GM23338 (cell line): ENCODE measurements around the gene RGS21. TPM values are rescaled to one million over a fixed set of nuclear protein-coding genes. Genes with fewer than 3 reads are reported as not detected.

Source experiments
- polyA plus RNA-seq: library from polyadenylated mRNA; unstranded; fragments of >200 nt; fragmentation: Nextera tagmentation; extraction: Ambion mirVana; gene quantifications from 2 replicates; pipeline ENCODE4 v1.2.1, GENCODE V29; 2016
- total RNA-seq: library from RNA; depleted of rRNA; stranded (reverse); fragments of >200 nt; shearing (Covaris generic); gene quantifications from 2 replicates; pipeline ENCODE4 v1.2.3, GENCODE V29; 2014; rRNA removed

Gene RGS21
- total and polyA plus RNA-seq, 2 experiments from 2014 or later, result not detected

Other genes with a start within 250 kb of the RGS21 start
- gene RGS18, start 158.5 kb upstream of the RGS21 start, total RNA-seq, result not detected in 2 replicates
- gene RGS18, start 158.5 kb upstream of the RGS21 start, polyA plus RNA-seq, result not detected in 2 replicates